HG03025 (cell line): ENCODE results near the gene NPW.
"Not testable (repeated sequence)": the region's sequence is repeated elsewhere in the genome, so short reads cannot be mapped to it uniquely, and the experiment has no call there.

Source experiments
- ATAC-seq: cut with Tn5 transposase; IDR thresholded peaks from one replicate; pipeline ENCODE4 v1.9.1; 2021; ENCODE audit warnings: mild to moderate bottlenecking, moderate library complexity; ENCODE audit not compliant: unreplicated experiment, low FRiP score

NPW gene

DNA sequence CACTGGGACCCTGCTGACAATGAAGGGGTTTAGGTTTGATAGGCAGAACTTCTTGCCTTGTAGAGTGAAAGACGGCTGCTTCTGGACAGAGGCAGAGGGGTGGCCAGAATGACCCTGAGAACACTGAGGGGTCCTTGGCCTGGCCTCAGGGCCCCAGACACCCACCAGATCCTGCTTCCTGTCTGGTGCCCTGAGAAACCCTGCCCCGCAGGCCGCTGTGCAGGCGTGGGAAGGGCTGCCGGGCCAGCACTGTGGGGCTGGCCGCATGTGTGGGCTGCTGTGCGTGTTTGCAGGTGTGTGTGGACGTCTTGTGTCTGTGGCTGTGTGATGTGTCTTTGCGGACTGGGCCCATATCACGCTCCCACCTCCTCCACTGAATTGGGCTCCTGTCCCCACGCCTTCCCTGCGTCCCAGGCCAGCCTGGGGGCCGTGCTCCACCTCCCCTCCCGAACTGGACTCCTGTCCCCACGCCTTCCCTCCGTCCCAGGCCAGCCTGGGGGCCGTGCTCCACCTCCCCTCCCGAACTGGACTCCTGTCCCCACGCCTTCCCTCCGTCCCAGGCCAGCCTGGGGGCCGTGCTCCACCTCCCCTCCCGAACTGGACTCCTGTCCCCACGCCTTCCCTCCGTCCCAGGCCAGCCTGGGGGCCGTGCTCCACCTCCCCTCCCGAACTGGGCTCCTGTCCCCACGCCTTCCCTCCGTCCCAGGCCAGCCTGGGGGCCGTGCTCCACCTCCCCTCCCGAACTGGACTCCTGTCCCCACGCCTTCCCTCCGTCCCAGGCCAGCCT lies 14.5 kb downstream of the NPW start:
- not testable (repeated sequence) for ATAC-seq

DNA sequence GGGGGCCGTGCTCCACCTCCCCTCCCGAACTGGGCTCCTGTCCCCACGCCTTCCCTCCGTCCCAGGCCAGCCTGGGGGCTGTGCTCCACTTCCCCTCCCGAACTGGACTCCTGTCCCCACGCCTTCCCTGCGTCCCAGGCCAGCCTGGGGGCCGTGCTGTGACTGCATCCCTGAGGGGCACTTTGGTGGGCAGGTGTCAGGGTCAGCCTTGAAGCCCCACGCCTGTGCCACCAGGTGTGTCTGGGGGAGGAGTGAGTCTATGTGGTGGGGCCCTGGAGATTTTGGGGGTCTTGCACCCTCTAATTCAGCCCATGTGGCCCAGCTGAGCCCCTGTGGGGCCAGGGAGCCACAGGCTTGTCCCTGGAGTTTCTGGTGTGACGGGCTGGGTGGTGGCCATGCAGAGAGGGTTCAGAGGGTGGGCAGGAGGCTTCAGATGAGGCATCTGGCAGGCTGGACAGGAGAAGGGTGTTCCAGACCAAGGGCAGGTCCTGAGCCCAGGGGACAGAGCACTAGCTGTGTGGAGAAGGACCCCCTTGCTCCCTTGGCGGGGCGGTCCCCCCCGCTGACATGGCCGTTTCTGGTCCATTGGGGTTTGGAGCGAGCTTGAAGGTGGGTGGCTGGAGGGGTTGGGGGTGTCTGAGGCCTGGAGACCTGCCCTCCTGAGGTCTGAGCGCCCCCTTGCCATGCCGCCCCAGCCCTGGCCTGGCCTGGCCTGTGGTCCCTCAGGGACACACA lies 15.3 kb downstream of the NPW start:
- no peak for ATAC-seq

DNA sequence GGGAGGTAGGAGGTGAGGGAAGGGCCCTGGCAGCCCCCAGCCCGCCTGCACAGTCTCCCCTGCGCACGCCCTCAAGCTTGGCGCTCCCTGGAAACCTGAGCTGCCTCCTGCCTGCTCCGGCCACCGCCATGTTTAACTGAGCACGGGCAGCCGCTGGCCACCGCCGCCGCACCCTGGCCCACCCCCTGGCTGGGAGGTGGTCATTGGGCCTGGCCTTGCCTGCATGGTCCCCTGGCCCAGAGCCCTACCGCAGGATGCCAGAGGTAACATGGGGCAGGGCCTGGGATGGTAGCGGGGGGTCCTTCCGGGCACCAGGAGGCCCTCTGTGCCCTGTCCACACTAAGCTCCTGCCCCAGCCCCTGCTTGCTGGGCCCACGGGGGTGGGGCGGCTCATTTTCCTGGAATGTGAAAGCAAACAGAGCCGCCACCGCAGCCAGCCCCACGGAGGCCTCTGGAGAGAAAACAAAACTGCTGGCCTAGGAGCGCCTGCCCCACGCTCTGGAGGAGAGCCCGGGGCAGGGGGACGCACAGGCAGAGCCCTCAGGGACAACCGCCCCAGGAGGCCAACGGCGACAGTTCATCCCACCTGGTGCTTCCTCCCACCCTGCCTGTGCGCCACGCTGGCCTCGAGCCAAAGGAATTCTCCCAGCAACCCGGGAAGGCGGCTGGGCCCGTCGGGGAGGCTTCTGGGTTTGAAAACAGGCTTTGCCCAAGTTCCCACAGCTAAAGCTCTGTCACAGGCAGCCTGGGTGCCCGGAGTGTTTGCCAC lies 16.0 kb downstream of the NPW start:
- ATAC-seq: no peak

GRCh38 chr16:2036200-2036966 lies 16.8 kb downstream of the NPW start:
- ATAC-seq: no peak

- ATAC-seq: no peak
Measured at GRCh38 chr16:2037115-2037514, 17.5 kb downstream of the NPW start.

DNA sequence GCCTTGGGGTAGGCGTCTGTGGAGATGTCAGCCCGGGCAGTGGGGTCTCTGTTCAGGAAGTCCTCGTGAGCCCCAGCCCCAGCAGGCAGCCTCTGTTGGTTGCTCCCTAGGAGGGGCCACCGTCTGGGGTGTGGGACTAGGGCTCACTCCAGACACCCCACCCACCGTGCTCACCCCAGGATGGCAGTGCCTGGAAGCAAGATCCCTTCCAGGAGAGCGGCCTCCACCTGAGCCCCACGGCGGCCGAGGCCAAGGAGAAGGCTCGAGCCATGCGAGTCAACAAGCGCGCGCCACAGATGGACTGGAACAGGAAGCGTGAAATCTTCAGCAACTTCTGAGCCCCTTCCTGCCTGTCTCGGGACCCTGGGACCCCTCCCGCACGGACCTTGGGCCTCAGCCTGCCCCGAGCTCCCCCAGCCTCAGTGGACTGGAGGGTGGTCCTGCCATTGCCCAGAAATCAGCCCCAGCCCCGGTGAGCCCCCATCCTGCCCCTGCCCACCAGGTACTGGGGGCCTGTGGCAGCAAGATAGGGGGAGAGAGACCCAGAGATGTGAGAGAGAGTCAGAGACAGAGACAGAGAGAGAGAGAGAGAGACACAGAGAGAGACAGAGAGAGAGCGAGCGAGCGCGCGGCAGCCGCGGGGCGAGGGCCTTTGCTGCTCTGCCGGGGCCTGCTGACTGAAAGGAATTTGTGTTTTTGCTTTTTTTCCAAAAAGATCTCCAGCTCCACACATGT lies 18.2 kb downstream of the NPW start:
- ATAC-seq: no peak

- ATAC-seq: no peak
Measured at GRCh38 chr16:2038382-2039231, 19.0 kb downstream of the NPW start.

DNA sequence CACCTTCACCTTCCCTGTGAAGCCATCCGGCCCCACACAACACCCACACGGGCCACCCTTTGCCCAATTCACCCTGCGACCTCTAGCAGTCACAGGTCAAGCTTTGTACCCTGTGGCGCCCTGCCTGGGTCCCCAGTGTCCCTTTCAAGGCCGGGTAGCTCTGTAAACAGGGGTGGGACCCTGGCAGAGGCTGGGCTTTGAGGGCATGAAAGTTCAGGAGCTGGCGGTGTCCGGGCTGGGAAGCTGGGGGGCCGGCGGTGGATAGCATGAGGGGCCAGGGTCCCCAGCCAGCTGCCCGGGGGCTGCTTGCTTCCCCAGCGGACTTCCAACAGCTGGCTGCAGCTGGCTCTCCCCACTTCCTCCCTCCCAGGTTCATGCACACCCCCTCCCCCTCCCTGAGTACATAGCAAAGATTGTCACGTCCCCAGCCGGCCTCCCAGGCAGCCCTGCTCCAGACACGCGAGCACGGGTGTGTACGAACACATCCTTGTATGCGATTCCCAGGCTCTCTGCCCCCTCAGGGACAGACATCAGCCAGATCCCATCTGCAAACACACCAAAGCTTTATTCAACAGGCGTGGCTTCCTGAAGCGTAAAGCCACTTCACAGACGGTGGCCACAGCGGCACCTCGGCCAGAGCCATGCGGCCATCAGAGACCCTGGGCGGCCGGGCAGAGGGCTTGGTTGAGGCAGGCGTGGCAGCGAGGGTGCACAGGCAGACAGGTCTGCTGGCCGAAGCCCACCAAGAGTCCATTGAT lies 19.9 kb downstream of the NPW start:
- no peak for ATAC-seq

GRCh38 chr16:2040041-2040786 lies 20.6 kb downstream of the NPW start:
- ATAC-seq: no peak

GRCh38 chr16:2040787-2041522 lies 21.4 kb downstream of the NPW start:
- no peak for ATAC-seq

DNA sequence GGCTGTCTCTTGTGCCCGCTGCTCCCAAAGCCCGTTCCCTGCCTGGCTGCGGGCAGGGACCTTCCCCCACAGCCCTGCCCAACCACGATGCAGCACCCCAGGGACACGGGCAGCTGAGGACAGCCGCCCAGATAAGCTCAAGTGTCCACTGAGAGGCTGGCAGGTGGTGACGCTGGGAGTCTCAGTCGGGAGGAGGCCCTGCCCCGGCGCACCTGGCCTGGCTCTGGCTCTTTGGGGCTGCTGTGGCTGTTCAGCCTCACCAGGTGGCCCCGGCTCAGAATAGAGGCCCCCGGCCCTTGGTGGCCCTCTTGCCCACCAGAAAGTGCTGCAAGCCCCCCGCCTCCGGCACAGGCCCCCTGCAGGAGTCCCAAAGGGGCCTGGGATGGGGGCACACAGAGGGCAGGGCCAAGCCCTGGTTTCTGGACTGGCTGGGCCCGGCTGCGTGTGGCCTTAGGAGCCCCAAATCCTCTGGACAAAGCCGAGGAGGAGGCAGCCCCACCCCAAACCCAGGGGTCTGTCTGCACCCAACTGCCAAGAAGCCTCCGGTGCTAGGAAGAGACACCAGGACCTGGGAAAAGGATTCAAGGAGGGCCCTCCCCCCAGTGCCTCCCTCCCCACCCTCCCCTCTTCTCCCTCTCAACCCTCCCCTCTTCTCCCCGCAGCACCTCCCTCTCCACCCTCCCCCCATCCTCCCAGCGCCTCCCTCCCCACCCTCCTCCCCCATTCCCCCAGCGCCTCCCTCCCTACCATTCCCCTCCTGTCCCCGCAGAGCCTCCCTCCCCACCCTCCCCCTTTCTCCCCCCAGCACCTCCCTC lies 22.8 kb downstream of the NPW start:
- ATAC-seq: no peak

- no peak for ATAC-seq
Measured at GRCh38 chr16:2042986-2043666, 23.5 kb downstream of the NPW start.

GRCh38 chr16:2043667-2044451 lies 24.3 kb downstream of the NPW start:
- ATAC-seq: no peak

- ATAC-seq: no peak
Measured at GRCh38 chr16:2044541-2044940, 25.0 kb downstream of the NPW start.
